Activated T-cell treated with anti-CD3 and anti-CD28 coated beads, Interleukin-2, amount 50 U/mL, for 1 hour (primary cell): ENCODE measurements around the gene PRKACB.
"Not testable (repeated sequence)": the region's sequence is repeated elsewhere in the genome, so short reads cannot be mapped to it uniquely, and the experiment has no call there.

ENCODE experiments used
- DNase-seq: peaks from one replicate; pipeline ENCODE4 v3.0.0-alpha.2; 2020

The PRKACB gene

DNA sequence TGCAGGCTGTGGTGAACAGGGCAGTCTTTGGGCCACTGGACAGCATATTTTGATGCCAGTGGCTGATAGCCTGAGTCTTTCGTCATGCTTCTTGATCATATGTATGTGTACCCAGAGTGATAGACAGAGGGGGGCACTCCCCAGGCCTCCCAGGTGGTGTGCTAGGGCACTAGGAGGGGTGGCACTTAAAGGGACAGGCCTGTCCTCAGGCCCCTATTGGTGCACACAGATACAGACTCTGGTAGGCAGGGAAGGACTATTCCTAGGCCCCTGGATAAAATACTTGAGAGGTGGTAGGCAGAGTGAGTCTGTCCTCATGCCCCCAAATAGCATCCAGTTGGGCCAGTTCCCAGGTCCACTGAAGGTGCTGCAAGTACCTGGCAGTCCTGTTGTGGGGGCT is 80.8 kb downstream of the PRKACB start:
- DNase-seq, result no peak

DNA sequence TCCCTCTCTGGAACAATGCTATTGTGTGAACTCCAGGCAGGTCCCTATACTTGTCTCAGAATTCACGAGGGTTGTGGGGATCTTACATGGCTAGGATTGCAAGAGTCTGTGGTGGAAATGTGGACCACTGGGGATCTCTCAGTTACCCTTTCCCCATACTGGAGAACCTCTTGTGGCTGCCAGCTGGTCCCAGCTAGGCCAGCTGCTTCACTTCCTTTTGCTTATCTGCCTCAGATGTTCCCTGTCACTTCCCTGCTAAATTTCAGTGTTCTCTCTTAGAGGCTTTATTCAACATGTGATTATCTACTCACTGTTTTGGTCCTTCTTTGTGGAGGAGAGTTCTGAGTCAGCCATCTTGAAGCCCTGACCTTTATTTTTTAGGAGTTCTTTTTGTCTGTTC is 81.6 kb downstream of the PRKACB start:
- no peak for DNase-seq

GRCh38 chr1:84232676-84233075 is 88.6 kb downstream of the PRKACB start:
- not testable (repeated sequence) for DNase-seq

DNA sequence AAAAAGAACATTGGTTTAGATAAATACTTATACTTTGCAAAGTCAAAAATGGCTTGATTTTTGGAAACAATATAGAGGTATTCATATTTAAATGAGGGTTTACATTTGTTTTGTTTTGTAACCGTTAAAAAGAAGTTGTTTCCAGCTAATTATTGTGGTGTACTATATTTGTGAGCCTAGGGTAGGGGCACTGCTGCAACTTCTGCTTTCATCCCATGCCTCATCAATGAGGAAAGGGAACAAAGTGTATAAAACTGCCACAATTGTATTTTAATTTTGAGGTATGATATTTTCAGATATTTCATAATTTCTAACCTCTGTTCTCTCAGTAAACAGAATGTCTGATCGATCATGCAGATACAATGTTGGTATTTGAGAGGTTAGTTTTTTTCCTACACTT is 92.2 kb downstream of the PRKACB start:
- DNase-seq, result no peak

DNA sequence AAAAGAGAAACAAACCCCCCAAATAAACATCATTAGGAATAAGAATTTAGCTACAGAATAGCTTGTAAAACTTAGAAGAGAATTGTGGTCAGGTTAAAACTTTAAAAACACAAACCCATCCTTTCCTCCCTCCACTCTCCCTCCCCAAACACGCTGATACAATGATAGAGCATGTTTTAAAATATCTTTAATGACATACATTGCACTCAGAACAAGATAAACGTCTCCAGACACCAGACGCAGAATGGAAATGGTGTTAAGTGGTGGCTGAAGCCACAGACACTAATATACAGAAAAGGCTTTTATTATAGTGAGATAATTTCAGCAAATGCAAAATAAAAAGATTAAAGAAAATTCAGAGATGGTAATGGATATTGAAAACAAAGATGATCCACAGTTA is 98.6 kb downstream of the PRKACB start:
- DNase-seq, result no peak

- DNase-seq, result no peak
These were observed 101.5 kb downstream of the PRKACB start for GRCh38 chr1:84245563-84245962.

GRCh38 chr1:84246213-84246612 is 102.1 kb downstream of the PRKACB start:
- no peak for DNase-seq

- no peak for DNase-seq
These were observed 103.6 kb downstream of the PRKACB start for GRCh38 chr1:84247425-84248220.

- no peak for DNase-seq
These were observed 106.6 kb downstream of the PRKACB start for GRCh38 chr1:84250668-84251067.

GRCh38 chr1:84253036-84253435 is 109.0 kb downstream of the PRKACB start:
- no peak for DNase-seq

GRCh38 chr1:84253891-84254290 is 109.8 kb downstream of the PRKACB start:
- no peak for DNase-seq

DNA sequence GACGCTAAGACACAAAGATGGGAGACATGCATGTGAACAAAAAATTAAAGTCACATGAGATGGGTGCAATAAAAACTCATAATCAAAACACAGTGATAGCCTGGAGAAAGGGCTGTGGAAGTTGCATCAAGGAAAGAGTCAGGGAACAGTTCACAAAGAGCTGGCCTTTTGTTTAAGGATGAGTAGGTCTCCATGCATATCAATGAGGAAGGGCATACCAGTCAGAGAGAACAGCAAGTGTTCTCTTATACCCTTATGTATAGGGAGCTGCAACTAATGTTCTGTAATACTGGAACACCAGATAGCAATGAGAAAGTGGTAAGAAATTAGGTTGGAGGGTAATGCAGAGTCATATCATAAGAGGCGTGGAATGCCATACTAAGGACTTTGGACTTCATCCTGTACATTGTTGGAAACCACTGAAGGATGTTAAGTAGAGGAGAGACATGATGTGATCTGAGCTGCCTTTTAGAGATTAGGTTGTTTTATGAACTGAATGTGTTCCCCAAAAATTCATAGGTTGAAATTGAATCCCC is 110.7 kb downstream of the PRKACB start:
- DNase-seq, result no peak

- no peak for DNase-seq
These were observed 111.5 kb downstream of the PRKACB start for GRCh38 chr1:84255582-84255981.

DNA sequence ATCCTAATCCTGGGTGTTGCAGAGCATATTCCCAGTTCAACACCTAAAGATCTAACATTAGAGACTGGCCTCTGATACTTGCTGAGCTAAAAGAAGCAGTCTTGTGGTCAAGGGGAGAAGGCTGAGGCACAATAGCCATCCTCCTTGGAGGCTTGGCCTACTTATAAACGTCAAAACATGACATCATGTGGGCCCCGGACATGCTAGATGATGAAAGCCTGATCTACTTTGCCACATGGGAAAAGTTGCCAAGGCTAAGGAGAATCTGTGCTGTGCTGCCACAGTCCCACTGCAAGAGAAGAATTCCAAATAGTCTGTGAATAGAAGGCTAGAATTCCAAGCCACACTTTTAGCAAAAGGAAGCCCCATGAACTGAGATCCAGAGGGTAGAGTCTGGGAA is 113.5 kb downstream of the PRKACB start:
- DNase-seq, result no peak

- DNase-seq, result no peak
These were observed 115.3 kb downstream of the PRKACB start for GRCh38 chr1:84259376-84259775.

- DNase-seq, result no peak
These were observed 115.9 kb downstream of the PRKACB start for GRCh38 chr1:84259989-84260388.

DNA sequence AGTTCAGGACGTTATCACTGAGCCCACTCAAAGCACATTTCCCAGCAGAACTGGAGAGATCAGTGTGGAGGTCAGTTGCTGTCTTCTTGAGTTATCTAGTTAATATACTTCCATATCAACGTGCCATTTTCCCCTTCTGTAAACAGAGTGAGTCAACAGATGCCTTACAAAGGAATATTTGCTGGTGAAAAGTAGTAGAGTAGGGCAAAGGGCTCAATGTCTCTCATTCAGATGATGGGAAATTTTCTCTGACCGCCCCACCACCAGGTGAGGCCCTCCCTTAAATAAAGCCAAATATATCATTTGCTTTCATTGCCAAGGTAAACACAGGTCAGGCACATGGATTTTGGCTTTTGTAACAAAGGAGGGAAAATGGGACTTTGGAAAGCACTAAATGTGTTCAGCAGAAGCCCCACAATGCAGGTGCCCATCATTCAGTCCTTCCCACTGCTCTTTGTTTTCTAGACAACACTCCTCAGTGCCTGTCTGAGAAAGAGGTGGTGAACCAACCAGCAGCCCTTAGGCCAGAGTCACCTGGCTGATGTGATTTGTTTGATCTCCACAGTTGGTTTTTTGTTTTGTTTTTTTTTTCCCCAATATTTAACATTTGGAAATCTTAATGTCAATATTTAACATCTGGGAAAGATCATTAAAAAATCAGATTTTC is 116.9 kb downstream of the PRKACB start:
- no peak for DNase-seq

DNA sequence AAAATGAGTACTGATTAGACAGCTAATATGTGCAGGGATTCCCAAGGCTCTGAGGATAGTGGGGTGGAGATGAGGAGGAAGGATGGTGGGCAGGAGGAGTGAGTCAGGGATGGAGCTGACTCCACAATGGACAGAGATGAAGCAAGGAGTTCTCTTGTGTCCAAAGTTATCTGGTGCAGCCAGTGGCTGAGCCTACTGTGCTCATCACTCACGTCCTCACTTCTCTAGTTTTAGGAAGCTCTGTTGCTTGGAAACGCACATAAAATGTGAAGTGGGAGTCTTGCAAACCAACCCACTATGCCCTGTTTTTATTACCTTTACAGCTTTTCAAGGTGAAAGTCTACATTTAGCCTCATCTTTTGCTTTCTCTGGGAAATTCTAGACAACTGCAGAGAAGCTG is 120.9 kb downstream of the PRKACB start:
- DNase-seq, result no peak

GRCh38 chr1:84265867-84266266 is 121.8 kb downstream of the PRKACB start:
- DNase-seq, result no peak

DNA sequence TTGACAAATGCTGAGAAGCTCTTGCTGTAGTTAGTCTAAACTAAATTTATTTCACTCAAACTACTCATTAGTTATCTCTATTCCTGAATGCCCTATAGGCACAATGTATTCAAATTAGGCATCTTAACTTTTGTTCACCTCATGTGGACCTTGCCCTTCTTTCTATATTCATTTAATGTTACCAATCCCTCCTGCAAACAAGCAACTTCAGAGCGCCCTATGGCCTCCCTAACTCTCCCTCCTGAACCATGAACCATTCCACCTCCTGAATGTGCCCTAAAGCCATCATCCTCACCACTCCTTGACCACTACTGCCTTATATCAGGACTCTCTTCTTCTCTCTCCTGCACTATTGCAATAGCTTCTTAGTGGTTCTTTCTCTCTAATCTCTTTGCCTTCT is 122.7 kb downstream of the PRKACB start:
- no peak for DNase-seq

DNA sequence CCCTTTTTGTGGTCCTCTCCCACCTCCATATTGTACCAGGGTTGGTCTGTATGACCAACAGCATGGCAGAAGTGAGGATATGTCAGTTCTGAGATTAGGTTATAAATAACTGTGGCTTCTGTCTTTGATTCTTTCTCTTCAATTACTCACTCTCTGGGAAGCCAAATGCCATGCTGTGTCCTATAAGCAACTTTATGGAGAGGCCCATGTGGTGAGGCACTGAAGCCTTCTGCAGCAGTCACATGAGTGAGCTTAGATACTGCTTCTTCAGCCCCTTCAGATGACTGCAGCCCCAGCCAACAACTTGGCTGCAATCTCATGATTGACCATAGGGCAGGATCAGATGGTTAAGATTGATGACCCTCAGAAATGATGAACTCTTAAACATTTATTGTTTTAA is 123.4 kb downstream of the PRKACB start:
- DNase-seq, result no peak

- DNase-seq, result no peak
These were observed 124.3 kb downstream of the PRKACB start for GRCh38 chr1:84268346-84268745.

GRCh38 chr1:84269306-84269705 is 125.2 kb downstream of the PRKACB start:
- no peak for DNase-seq

- DNase-seq, result no peak
These were observed 127.5 kb downstream of the PRKACB start for GRCh38 chr1:84271441-84272151.
